AG09309 (cell line): Measurements from ENCODE around the gene LCN1.

ENCODE experiments used
- DNase-seq: peaks from one replicate; pipeline ENCODE4 v3.0.0-alpha.2; 2010; ENCODE audit warnings: low read depth
- H3K4me3 ChIP-seq: 2 replicates; pipeline ENCODE4 v1.5.1; 2011; ENCODE audit warnings: mild to moderate bottlenecking, low read depth, low read length, moderate library complexity; ENCODE audit not compliant: control insufficient read depth
- CTCF ChIP-seq: IDR thresholded peaks from 2 replicates; pipeline ENCODE4 v1.5.1; 2011; ENCODE audit warnings: mild to moderate bottlenecking, low read depth, low read length, inconsistent platforms; ENCODE audit not compliant: insufficient read depth, control insufficient read depth; ENCODE audit errors: missing control alignments

LCN1 gene

GRCh38 chr9:135567311-135567710 is 46.1 kb downstream of the LCN1 start:
- TF ChIP-seq CTCF: no peak
- no peak for DNase-seq

GRCh38 chr9:135568026-135568425 is 46.8 kb downstream of the LCN1 start:
- no peak overlapping the region for H3K4me3 ChIP-seq
- no peak for TF ChIP-seq CTCF
- DNase-seq: no peak

More at GRCh38 chr9:135567311-135567710, 46.1 kb downstream of the LCN1 start:
- no peak overlapping the region for H3K4me3 ChIP-seq

GRCh38 chr9:135570456-135570855 is 49.2 kb downstream of the LCN1 start:
- no peak for TF ChIP-seq CTCF
- H3K4me3 ChIP-seq: no peak overlapping the region
- no peak for DNase-seq

- H3K4me3 ChIP-seq: no peak overlapping the region
- DNase-seq: no peak
- no peak for TF ChIP-seq CTCF
Measured at GRCh38 chr9:135572233-135572632, 51.0 kb downstream of the LCN1 start.

- H3K4me3 ChIP-seq: no peak overlapping the region
- no peak for DNase-seq
- TF ChIP-seq CTCF: no peak
Measured at GRCh38 chr9:135573124-135573523, 51.9 kb downstream of the LCN1 start.

GRCh38 chr9:135574331-135574730 is 53.1 kb downstream of the LCN1 start:
- no peak overlapping the region for H3K4me3 ChIP-seq
- TF ChIP-seq CTCF: no peak

GRCh38 chr9:135574943-135575342 is 53.7 kb downstream of the LCN1 start:
- no peak for DNase-seq
- no peak for TF ChIP-seq CTCF
- no peak overlapping the region for H3K4me3 ChIP-seq

More at GRCh38 chr9:135574331-135574730, 53.1 kb downstream of the LCN1 start:
- no peak for DNase-seq
